ENCODE data around the gene LBR.

DNA sequence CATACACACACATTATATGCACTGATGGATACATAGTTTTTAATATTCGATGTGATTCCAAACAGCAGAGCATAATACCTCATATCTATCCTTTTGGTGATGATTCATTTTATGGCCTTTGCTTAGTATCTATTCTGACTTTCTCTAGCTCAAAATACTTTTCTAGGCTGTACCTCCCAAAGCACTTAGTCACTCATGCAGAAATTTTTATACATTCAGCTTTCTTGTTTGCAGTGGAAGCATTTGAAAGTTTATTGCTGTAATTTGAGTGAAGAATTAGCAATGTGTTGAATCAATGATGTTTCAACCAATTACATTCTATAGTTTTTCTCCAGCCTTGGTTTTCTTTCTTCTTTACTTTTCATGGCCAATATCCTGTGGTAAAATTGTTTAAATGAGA, 66.7 kb downstream of the LBR start:
- TF ChIP-seq, protein P1, sequence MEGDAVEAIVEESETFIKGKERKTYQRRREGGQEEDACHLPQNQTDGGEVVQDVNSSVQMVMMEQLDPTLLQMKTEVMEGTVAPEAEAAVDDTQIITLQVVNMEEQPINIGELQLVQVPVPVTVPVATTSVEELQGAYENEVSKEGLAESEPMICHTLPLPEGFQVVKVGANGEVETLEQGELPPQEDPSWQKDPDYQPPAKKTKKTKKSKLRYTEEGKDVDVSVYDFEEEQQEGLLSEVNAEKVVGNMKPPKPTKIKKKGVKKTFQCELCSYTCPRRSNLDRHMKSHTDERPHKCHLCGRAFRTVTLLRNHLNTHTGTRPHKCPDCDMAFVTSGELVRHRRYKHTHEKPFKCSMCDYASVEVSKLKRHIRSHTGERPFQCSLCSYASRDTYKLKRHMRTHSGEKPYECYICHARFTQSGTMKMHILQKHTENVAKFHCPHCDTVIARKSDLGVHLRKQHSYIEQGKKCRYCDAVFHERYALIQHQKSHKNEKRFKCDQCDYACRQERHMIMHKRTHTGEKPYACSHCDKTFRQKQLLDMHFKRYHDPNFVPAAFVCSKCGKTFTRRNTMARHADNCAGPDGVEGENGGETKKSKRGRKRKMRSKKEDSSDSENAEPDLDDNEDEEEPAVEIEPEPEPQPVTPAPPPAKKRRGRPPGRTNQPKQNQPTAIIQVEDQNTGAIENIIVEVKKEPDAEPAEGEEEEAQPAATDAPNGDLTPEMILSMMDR (IDR thresholded peaks at IDR 0.05): no peak
- TF ChIP-seq POLR2A (IDR thresholded peaks at IDR 0.05): no peak
